ENCODE data around the gene DPF3. TPM values are rescaled to one million over a fixed set of nuclear protein-coding genes. Genes with fewer than 3 reads are reported as not detected.

Gene DPF3
- total RNA-seq, 4 donors from 2014 or later = 0.19 to 3.8 (median 0.58) TPM

GRCh38 chr14:72690324-72690723 lies 203.6 kb downstream of the DPF3 start:
- ATAC-seq (ENCODE audit: low FRiP score) = no peak
- no peak for TF ChIP-seq CTCF (IDR thresholded peaks at IDR 0.05)

GRCh38 chr14:72688990-72689671 lies 204.8 kb downstream of the DPF3 start:
- DNase-seq (ENCODE audit: low spot score) = no peak
- TF ChIP-seq CTCF (IDR thresholded peaks at IDR 0.05) = no peak
- no peak for ATAC-seq (ENCODE audit: low FRiP score)

More at GRCh38 chr14:72690324-72690723, 203.6 kb downstream of the DPF3 start:
- DNase-seq (ENCODE audit: low spot score) = no peak

- no peak for ATAC-seq (ENCODE audit: low FRiP score)
- no peak for DNase-seq (ENCODE audit: low spot score)
- no peak for TF ChIP-seq CTCF (IDR thresholded peaks at IDR 0.05)
Measured at GRCh38 chr14:72686832-72687231, 207.1 kb downstream of the DPF3 start.

GRCh38 chr14:72686101-72686500 lies 207.8 kb downstream of the DPF3 start:
- DNase-seq (ENCODE audit: low spot score) = no peak

GRCh38 chr14:72685456-72685855 lies 208.4 kb downstream of the DPF3 start:
- DNase-seq (ENCODE audit: low spot score) (no peak), ATAC-seq (ENCODE audit: low FRiP score) (no peak)
- no peak for TF ChIP-seq CTCF (IDR thresholded peaks at IDR 0.05)

More at GRCh38 chr14:72686101-72686500, 207.8 kb downstream of the DPF3 start:
- no peak for TF ChIP-seq CTCF (IDR thresholded peaks at IDR 0.05)
- ATAC-seq (ENCODE audit: low FRiP score) = no peak

- no peak for DNase-seq (ENCODE audit: low spot score)
- TF ChIP-seq CTCF (IDR thresholded peaks at IDR 0.05) = no peak
- no peak for ATAC-seq (ENCODE audit: low FRiP score)
Measured at GRCh38 chr14:72683787-72684186, 210.1 kb downstream of the DPF3 start.

- ATAC-seq (ENCODE audit: low FRiP score) (no peak), DNase-seq (ENCODE audit: low spot score) (no peak)
- no peak for TF ChIP-seq CTCF (IDR thresholded peaks at IDR 0.05)
Measured at GRCh38 chr14:72682188-72682587, 211.7 kb downstream of the DPF3 start.
